DND-41 (cell line): Measurements from ENCODE around the gene ZNF175.

Experiments
- ATAC-seq: fragments of 200-7000 bp; cut with Tn5 transposase; 3 replicates; pipeline ENCODE4 v1.9.1; 2021; ENCODE audit warnings: low read depth; ENCODE audit not compliant: insufficient read depth
- DNase-seq: peaks from one replicate; pipeline ENCODE4 v3.0.0-alpha.2; 2020
- H2AFZ ChIP-seq: 2 replicates; pipeline ENCODE4 v1.6.0; 2012; ENCODE audit warnings: low read depth, low read length
- H3K27ac ChIP-seq: 2 replicates; pipeline ENCODE4 v1.5.1; 2012; ENCODE audit warnings: low read length, inconsistent platforms
- H3K27me3 ChIP-seq: fragments of 200-600 bp; sonication (generic); 2 replicates; pipeline ENCODE4 v1.6.0; 2012; ENCODE audit warnings: low read length, mild to moderate bottlenecking, inconsistent platforms; ENCODE audit not compliant: insufficient read depth, poor library complexity
- H3K36me3 ChIP-seq: 2 replicates; pipeline ENCODE4 v1.5.1; 2012; ENCODE audit warnings: low read length, inconsistent platforms; ENCODE audit not compliant: insufficient read depth
- H3K4me1 ChIP-seq: 2 replicates; pipeline ENCODE4 v1.5.1; 2012; ENCODE audit warnings: mild to moderate bottlenecking, low read length; ENCODE audit not compliant: insufficient read depth
- H3K4me2 ChIP-seq: 2 replicates; pipeline ENCODE4 v1.6.0; 2012; ENCODE audit warnings: mild to moderate bottlenecking, moderate library complexity, low read length, inconsistent platforms; ENCODE audit not compliant: insufficient read depth
- H3K4me3 ChIP-seq, 2 experiments: fragments of 200-600 bp in 1 of 2; shearing (Covaris generic) in 1 of 2; 2 replicates each; pipeline ENCODE4 v1.5.1; 2012 to 2016; ENCODE audit warnings: inconsistent platforms in 2 of 2, low read length in 2 of 2, mild to moderate bottlenecking in 2 of 2, low read depth in 1 of 2, moderate library complexity in 1 of 2
- H3K79me2 ChIP-seq: 2 replicates; pipeline ENCODE4 v1.6.0; 2012; ENCODE audit warnings: low read length, inconsistent platforms; ENCODE audit not compliant: insufficient read depth
- H3K9ac ChIP-seq: 2 replicates; pipeline ENCODE4 v1.6.0; 2012; ENCODE audit warnings: low read depth, mild to moderate bottlenecking, inconsistent platforms, low read length, moderate library complexity
- H3K9me3 ChIP-seq: 2 replicates; pipeline ENCODE4 v1.5.1; 2012; ENCODE audit warnings: low read length, moderate library complexity, mild to moderate bottlenecking, inconsistent platforms; ENCODE audit not compliant: insufficient read depth, severe bottlenecking
- H4K20me1 ChIP-seq: 2 replicates; pipeline ENCODE4 v1.6.0; 2012; ENCODE audit warnings: low read length; ENCODE audit not compliant: insufficient read depth
- EZH2 ChIP-seq: IDR thresholded peaks from 3 replicates; pipeline ENCODE4 v1.6.1; 2012; ENCODE audit warnings: borderline replicate concordance, low read depth, mild to moderate bottlenecking, moderate library complexity, low read length, inconsistent platforms; ENCODE audit not compliant: severe bottlenecking
- TF ChIP-seq, protein P1 (sequence below): IDR thresholded peaks from 2 replicates; pipeline ENCODE4 v1.5.1; 2012; ENCODE audit warnings: borderline replicate concordance, low read length, moderate library complexity, mild to moderate bottlenecking; ENCODE audit not compliant: poor library complexity, severe bottlenecking; ENCODE audit errors: extremely low read depth

ZNF175 gene

GRCh38 chr19:51531349-51532315, 39.5 kb upstream of the ZNF175 start, which contains the start of gene SIGLEC6:
Gene SIGLEC6 (minus strand): TSS chr19:51531670. CDS start chr19:51531648, 22 bp downstream.
- H3K4me2 ChIP-seq, result no peak within 1 kb of the TSS
- H3K9me3 ChIP-seq, result no peaks in the 10 kb centered on the region
- H3K9ac ChIP-seq, result no peak within 1 kb of the TSS
- no peak for DNase-seq
- H3K4me1 ChIP-seq, result no peaks in the 10 kb centered on the region
- TF ChIP-seq, protein P1, sequence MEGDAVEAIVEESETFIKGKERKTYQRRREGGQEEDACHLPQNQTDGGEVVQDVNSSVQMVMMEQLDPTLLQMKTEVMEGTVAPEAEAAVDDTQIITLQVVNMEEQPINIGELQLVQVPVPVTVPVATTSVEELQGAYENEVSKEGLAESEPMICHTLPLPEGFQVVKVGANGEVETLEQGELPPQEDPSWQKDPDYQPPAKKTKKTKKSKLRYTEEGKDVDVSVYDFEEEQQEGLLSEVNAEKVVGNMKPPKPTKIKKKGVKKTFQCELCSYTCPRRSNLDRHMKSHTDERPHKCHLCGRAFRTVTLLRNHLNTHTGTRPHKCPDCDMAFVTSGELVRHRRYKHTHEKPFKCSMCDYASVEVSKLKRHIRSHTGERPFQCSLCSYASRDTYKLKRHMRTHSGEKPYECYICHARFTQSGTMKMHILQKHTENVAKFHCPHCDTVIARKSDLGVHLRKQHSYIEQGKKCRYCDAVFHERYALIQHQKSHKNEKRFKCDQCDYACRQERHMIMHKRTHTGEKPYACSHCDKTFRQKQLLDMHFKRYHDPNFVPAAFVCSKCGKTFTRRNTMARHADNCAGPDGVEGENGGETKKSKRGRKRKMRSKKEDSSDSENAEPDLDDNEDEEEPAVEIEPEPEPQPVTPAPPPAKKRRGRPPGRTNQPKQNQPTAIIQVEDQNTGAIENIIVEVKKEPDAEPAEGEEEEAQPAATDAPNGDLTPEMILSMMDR, result no peak
- no peak for TF ChIP-seq EZH2
- H3K36me3 ChIP-seq, result no peaks in the 10 kb centered on the region
- no peaks in the 10 kb centered on the region for H3K79me2 ChIP-seq
- peaks cover 28% of the 10 kb centered on the region for H3K27me3 ChIP-seq
- H3K4me3 ChIP-seq, result no peak within 1 kb of the TSS
- H4K20me1 ChIP-seq, result peaks cover 3% of the 10 kb centered on the region
- H2AFZ ChIP-seq, result no peak within 1 kb of the TSS
- no peak within 1 kb of the TSS for H3K27ac ChIP-seq
- ATAC-seq, result 0 out of 3 replicates have a peak, but pooled peaks have one; percentile 35

- H4K20me1 ChIP-seq, result no peaks in the 10 kb centered on the region; the same call in 1 of the 2 replicates
- no peak overlapping the region for H3K9ac ChIP-seq
- no peak overlapping the region for H3K4me3 ChIP-seq
- H3K27ac ChIP-seq, result no peak overlapping the region
- peaks cover 22% of the 10 kb centered on the region for H3K27me3 ChIP-seq
- no peak for ATAC-seq
- DNase-seq, result no peak
- no peak overlapping the region for H3K4me2 ChIP-seq
- no peaks in the 10 kb centered on the region for H3K9me3 ChIP-seq
- H2AFZ ChIP-seq, result no peak overlapping the region
- H3K36me3 ChIP-seq, result no peaks in the 10 kb centered on the region
- H3K4me1 ChIP-seq, result no peaks in the 10 kb centered on the region
- no peak for TF ChIP-seq EZH2
- TF ChIP-seq, protein P1, result no peak
- H3K79me2 ChIP-seq, result no peaks in the 10 kb centered on the region
These were observed 35.5 kb upstream of the ZNF175 start for GRCh38 chr19:51535535-51535934.

DNA sequence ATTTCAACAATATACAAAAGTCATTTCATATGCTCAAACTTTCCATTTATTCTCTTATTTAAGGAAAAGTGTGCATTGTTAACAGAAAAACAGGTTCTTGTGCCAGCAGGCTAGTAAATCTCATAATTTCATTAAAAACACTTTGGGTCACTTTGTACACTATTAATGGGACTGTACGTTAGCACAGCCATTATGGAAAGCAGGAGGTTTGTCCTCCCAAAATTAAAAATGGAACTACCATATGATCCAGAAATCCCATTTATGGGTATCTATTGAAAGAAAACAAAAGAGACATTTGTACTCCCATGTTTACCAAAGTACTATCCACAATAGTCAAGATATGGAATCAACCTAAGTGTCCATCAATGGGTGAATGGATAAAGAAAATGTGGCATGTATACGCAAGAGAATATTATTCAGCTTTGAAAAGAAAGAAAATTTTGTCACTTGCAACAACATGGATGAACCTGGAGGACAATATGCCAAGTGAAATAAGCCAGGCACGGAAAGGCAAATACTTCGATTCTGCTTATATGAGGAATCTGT, 31.2 kb upstream of the ZNF175 start:
- DNase-seq (no peak), ATAC-seq (no peak)
- no peaks in the 10 kb centered on the region for H3K36me3 ChIP-seq
- H3K9ac ChIP-seq, result no peak overlapping the region
- H3K27ac ChIP-seq, result no peak overlapping the region
- no peaks in the 10 kb centered on the region for H3K27me3 ChIP-seq
- no peak overlapping the region for H3K4me2 ChIP-seq
- no peaks in the 10 kb centered on the region for H3K9me3 ChIP-seq
- no peaks in the 10 kb centered on the region for H3K4me1 ChIP-seq
- peaks cover 3% of the 10 kb centered on the region; the same call in 1 of the 2 replicates for H4K20me1 ChIP-seq
- TF ChIP-seq, protein P1, result no peak
- no peak for TF ChIP-seq EZH2
- H2AFZ ChIP-seq, result no peak overlapping the region
- H3K4me3 ChIP-seq, result no peak overlapping the region
- H3K79me2 ChIP-seq, result no peaks in the 10 kb centered on the region
